GM12878 (cell line): ENCODE measurements around the gene MPIG6B. TPM values are rescaled to one million over a fixed set of nuclear protein-coding genes. Genes with fewer than 3 reads are reported as not detected.

Experiments
- ATAC-seq: fragments of 200-7000 bp; cut with Tn5 transposase; 3 replicates; pipeline ENCODE4 v1.9.1; 2020; ENCODE audit warnings: mild to moderate bottlenecking, moderate library complexity
- BruUV-seq: library from RNA; stranded (reverse); fragments of 400-500 nt; replicated peaks from 2 replicates; lab custom pipeline; 2021; lab: Mats Ljungman, UMichigan
- CTCF ChIA-PET: fragments of 300-600 bp; sonication (Branson Sonifier 250); formaldehyde crosslinking; extraction: SDS; loops from one replicate; lab custom pipeline; 2021; ENCODE audit warnings: inconsistent platforms; lab: Yijun Ruan, JAX
- POLR2A ChIA-PET: fragments of 350-600 bp; formaldehyde crosslinking; extraction: SDS; loops from one replicate; lab custom pipeline; 2021; ENCODE audit warnings: inconsistent platforms; lab: Charles Lee
- RAD21 ChIA-PET: fragments of 300-600 bp; sonication (Branson Sonifier 250); formaldehyde crosslinking; loops from one replicate; lab custom pipeline; 2023; ENCODE audit warnings: antibody characterized with exemption; ENCODE audit not compliant: unreplicated experiment; lab: Charles Lee
- SMC1A ChIA-PET: fragments of 300-600 bp; sonication (Branson Sonifier 250); formaldehyde crosslinking; loops from one replicate; lab custom pipeline; 2023; ENCODE audit not compliant: unreplicated experiment, uncharacterized antibody; lab: Charles Lee
- DNase-seq: peaks from one replicate; pipeline ENCODE4 v3.0.0-alpha.2; 2011; ENCODE audit warnings: low read depth, low spot score
- FAIRE-seq: peaks from 3 replicates; lab custom pipeline; 2011; peaks lifted over from hg19 to GRCh38; lab: Jason Lieb, UNC
- H2AFZ ChIP-seq: 2 replicates; pipeline ENCODE4 v1.6.0; 2011; ENCODE audit warnings: low read depth, low read length, control low read depth; ENCODE audit not compliant: control insufficient read depth
- H3K27ac ChIP-seq: 2 replicates; pipeline ENCODE4 v1.5.1; 2011; ENCODE audit warnings: control low read depth; ENCODE audit not compliant: control insufficient read depth, insufficient read depth
- H3K27me3 ChIP-seq, 2 experiments: replicated peaks in 1 of 2; 2 replicates each; pipeline versions ENCODE4 v1.6.0 to v1.6.1; 2011; ENCODE audit warnings: low read length in 1 of 2; ENCODE audit not compliant: control insufficient read depth in 2 of 2, insufficient read depth in 2 of 2
- H3K36me3 ChIP-seq, 2 experiments: 2 replicates each; pipeline ENCODE4 v1.5.1; 2011; ENCODE audit warnings: low read length in 1 of 2; ENCODE audit not compliant: control insufficient read depth in 2 of 2, insufficient read depth in 2 of 2
- H3K4me1 ChIP-seq: 2 replicates; pipeline ENCODE4 v1.6.1; 2011; ENCODE audit warnings: mild to moderate bottlenecking, low read length, moderate library complexity, mixed read lengths; ENCODE audit not compliant: control insufficient read depth, insufficient read depth
- H3K4me2 ChIP-seq: 2 replicates; pipeline ENCODE4 v1.6.0; 2011; ENCODE audit warnings: control low read depth; ENCODE audit not compliant: control insufficient read depth, insufficient read depth
- H3K4me3 ChIP-seq: fragments of 200-600 bp; sonication (generic); 2 replicates; pipeline ENCODE4 v1.5.1; 2016
- H3K79me2 ChIP-seq: 2 replicates; pipeline ENCODE4 v1.6.0; 2011; ENCODE audit warnings: low read length; ENCODE audit not compliant: control insufficient read depth, insufficient read depth
- H3K9ac ChIP-seq: 2 replicates; pipeline ENCODE4 v1.8.0; 2011; ENCODE audit warnings: low read length, control low read depth, mixed read lengths; ENCODE audit not compliant: control insufficient read depth, insufficient read depth
- H3K9me3 ChIP-seq: replicated peaks from 3 replicates; pipeline ENCODE4 v1.5.1; 2011; ENCODE audit warnings: mild to moderate bottlenecking, low read length; ENCODE audit not compliant: control insufficient read depth, insufficient read depth
- H4K20me1 ChIP-seq: 2 replicates; pipeline ENCODE4 v1.6.0; 2011; ENCODE audit not compliant: control insufficient read depth, insufficient read depth
- DPF2 ChIP-seq: fragments of 450-650 bp; IDR thresholded peaks from 2 replicates; pipeline ENCODE4 v1.6.1; 2017; ENCODE audit warnings: mild to moderate bottlenecking
- IRF3 ChIP-seq: fragments of 450-650 bp; IDR thresholded peaks from 2 replicates; pipeline ENCODE4 v1.6.1; 2014; ENCODE audit warnings: mild to moderate bottlenecking
- NBN ChIP-seq: fragments of 450-650 bp; IDR thresholded peaks from 2 replicates; pipeline ENCODE4 v1.6.1; 2016
- NFYA ChIP-seq: IDR thresholded peaks from 2 replicates; pipeline ENCODE4 v1.6.1; 2011; ENCODE audit warnings: low read depth, mild to moderate bottlenecking, low read length, improper control_type of control experiment, borderline replicate concordance
- NR2C2 ChIP-seq: IDR thresholded peaks from 2 replicates; pipeline ENCODE4 v1.6.1; 2011; ENCODE audit warnings: borderline replicate concordance, low read depth; ENCODE audit not compliant: control insufficient read depth, insufficient read length
- RAD51 ChIP-seq: fragments of 450-650 bp; IDR thresholded peaks from 2 replicates; pipeline ENCODE4 v1.6.1; 2016; ENCODE audit warnings: moderate library complexity, mild to moderate bottlenecking, inconsistent platforms
- RELA ChIP-seq: fragments of 450-650 bp; IDR thresholded peaks from 2 replicates; pipeline ENCODE4 v1.8.0; 2014; ENCODE audit warnings: borderline replicate concordance; ENCODE audit not compliant: partially characterized antibody
- SIX5 ChIP-seq: IDR thresholded peaks from 2 replicates; pipeline ENCODE4 v1.6.1; 2011; ENCODE audit warnings: mild to moderate bottlenecking, low read depth, low read length, moderate library complexity; ENCODE audit not compliant: severe bottlenecking
- ZNF207 ChIP-seq: fragments of 450-650 bp; IDR thresholded peaks from 2 replicates; pipeline ENCODE4 v1.6.1; 2014; ENCODE audit warnings: antibody characterized with exemption, mild to moderate bottlenecking, borderline replicate concordance
- WGBS: methylation state at CpG from one replicate; pipeline ENCODE4 v1.1.6; 2016; ENCODE audit warnings: low lambda C conversion rate; ENCODE audit not compliant: insufficient replicate concordance, insufficient coverage; ENCODE audit errors: missing lambda C conversion rate; 5-methylcytosine and 5-hydroxymethylcytosine counted together
- in situ Hi-C: fragments of 300-500 bp; cut with MboI; formaldehyde crosslinking; loops from 9 replicates; pipeline ENCODE4 v1.14.3; 2018; ENCODE audit warnings: mixed read lengths
- intact Hi-C: fragments of 100-400 bp; cut with micrococcal nuclease; formaldehyde crosslinking; loops from one replicate; pipeline ENCODE4 v1.14.2; 2022; ENCODE audit not compliant: unreplicated experiment
- polyA plus RNA-seq, 11 experiments: library from polyadenylated mRNA; depleted of rRNA in 4 of 11; unstranded in 6 of 11; stranded (reverse) in 5 of 11; fragments of >200 nt; fragmentation: Nextera tagmentation in 4 of 11; fragmentation: Illumina TruSeq in 1 of 11; extraction: Ambion mirVana in 4 of 11; extraction: Trizol in 1 of 11; gene quantifications; 1 replicate in 1 of 11; 2 replicates in 10 of 11; pipeline versions ENCODE4 v1.2.1 to v1.2.3, GENCODE V29; 2011 to 2016; ENCODE audit warnings: inconsistent platforms in 2 of 11, missing spikeins in 2 of 11, low read depth in 1 of 11
- total RNA-seq, 4 experiments: library from RNA; depleted of rRNA in 3 of 4; stranded (reverse); fragments of >200 nt in 3 of 4; fragmentation: Illumina TruSeq in 1 of 4; extraction: Trizol in 1 of 4; gene quantifications; 2 replicates each; pipeline versions ENCODE4 v1.2.1 to v1.2.3, GENCODE V29; 2013 to 2021
- TF ChIP-seq, protein P1 (sequence below): fragments of 450-650 bp; IDR thresholded peaks from 2 replicates; pipeline ENCODE4 v1.6.1; 2017; ENCODE audit warnings: mild to moderate bottlenecking, moderate library complexity

Gene MPIG6B
- total and polyA plus RNA-seq, 10 of the 15 experiments (the other 5 are each of a cell fraction or from before 2014, with no cell fraction given), result not detected

- Histone ChIP-seq H3K79me2 (no peaks in the 10 kb centered on the region), H4K20me1 (no peaks in the 10 kb centered on the region), H3K9me3 (no peaks in the 10 kb centered on the region), H3K27me3 (no peaks in the 10 kb centered on the region), H2AFZ (no peak overlapping the region), H3K36me3 (no peaks in the 10 kb centered on the region; a peak in 2 of 4 replicates), H3K27ac (no peak overlapping the region), H3K4me2 (no peak overlapping the region), H3K4me3 (no peak overlapping the region), H3K4me1 (no peaks in the 10 kb centered on the region), H3K9ac (no peak overlapping the region)
- CTCF ChIA-PET, result no interaction called here
- POLR2A ChIA-PET, result interaction anchor here (0.5 kb wide), 1 partner anchor 78 kb away, joined by 9 read pairs; no protein-coding TSS in a partner anchor
- FAIRE-seq, result no peak
- no peak for TF ChIP-seq ZNF207
- TF ChIP-seq NFYA, result no peak
- no peak for TF ChIP-seq SIX5
- TF ChIP-seq DPF2, result no peak
- no peak for TF ChIP-seq NR2C2
- no peak for TF ChIP-seq RAD51
- TF ChIP-seq, protein P1, sequence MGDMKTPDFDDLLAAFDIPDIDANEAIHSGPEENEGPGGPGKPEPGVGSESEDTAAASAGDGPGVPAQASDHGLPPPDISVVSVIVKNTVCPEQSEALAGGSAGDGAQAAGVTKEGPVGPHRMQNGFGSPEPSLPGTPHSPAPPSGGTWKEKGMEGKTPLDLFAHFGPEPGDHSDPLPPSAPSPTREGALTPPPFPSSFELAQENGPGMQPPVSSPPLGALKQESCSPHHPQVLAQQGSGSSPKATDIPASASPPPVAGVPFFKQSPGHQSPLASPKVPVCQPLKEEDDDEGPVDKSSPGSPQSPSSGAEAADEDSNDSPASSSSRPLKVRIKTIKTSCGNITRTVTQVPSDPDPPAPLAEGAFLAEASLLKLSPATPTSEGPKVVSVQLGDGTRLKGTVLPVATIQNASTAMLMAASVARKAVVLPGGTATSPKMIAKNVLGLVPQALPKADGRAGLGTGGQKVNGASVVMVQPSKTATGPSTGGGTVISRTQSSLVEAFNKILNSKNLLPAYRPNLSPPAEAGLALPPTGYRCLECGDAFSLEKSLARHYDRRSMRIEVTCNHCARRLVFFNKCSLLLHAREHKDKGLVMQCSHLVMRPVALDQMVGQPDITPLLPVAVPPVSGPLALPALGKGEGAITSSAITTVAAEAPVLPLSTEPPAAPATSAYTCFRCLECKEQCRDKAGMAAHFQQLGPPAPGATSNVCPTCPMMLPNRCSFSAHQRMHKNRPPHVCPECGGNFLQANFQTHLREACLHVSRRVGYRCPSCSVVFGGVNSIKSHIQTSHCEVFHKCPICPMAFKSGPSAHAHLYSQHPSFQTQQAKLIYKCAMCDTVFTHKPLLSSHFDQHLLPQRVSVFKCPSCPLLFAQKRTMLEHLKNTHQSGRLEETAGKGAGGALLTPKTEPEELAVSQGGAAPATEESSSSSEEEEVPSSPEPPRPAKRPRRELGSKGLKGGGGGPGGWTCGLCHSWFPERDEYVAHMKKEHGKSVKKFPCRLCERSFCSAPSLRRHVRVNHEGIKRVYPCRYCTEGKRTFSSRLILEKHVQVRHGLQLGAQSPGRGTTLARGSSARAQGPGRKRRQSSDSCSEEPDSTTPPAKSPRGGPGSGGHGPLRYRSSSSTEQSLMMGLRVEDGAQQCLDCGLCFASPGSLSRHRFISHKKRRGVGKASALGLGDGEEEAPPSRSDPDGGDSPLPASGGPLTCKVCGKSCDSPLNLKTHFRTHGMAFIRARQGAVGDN, result no peak
- no peak for TF ChIP-seq NBN
- TF ChIP-seq RELA, result no peak
- no peak for TF ChIP-seq IRF3
- in situ Hi-C loops (no loop called here), intact Hi-C loops (no loop called here)
- RAD21 ChIA-PET, result interaction anchor here (0.6 kb wide), 1 partner anchor 8 kb away, joined by 3 read pairs; no protein-coding TSS in a partner anchor
- DNase-seq, result no peak
- WGBS, result 90% methylated on average over 8 of the region's 8 CpGs
- no TSS peak for BruUV-seq
- SMC1A ChIA-PET, result interaction anchor here (1.1 kb wide), 1 partner anchor 32 kb away, joined by 3 read pairs; the partner anchor contains the start of gene DDAH2
- no peak for ATAC-seq
These were observed 38.2 kb downstream of the MPIG6B start for GRCh38 chr6:31761343-31761742.
